ENCODE results near the gene NUMA1.

Gene NUMA1

DNA sequence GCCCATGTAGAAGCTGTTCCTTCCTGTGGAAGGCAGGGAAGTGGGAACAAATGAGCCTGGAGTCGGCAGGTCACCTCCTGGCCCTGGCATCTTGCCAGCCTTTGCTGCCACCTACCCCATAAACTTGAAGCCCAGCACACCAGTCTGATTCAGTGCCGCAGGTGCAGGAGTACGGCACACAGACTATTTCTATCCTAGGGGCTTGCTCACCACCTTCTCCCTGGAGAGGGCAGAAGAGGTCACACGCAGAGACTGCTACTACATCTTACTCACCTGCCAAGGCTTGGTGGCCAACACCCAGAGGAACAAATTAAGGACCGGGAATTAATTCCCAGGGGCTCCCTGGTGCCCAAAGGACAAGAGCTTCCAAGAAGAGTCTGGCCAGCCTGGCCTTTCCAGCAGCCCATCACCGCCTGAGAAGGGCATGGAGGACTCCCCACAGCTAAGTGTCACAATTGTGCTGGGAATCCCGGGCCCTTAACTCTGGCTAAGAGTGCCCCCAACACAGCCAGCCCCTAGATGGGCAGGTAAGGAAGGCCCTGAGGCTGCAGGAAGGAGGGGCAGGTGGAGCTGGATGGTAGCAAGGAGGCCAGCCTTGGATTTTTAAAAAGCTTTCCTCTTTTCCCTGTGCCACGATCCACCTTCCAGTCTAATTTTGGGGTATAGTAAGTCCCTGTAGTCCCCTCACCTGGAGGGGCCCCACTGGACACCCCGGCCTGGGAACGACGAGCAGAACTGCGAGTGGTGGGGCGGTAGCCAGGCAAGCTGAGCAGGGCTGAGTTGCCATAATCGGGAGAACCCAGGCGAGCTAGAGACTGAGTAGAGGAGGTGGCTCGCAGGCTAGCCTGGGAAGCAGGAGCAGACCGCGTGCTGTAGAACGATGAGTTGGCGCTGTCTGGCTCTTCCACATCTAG is 74.7 kb downstream of the NUMA1 start:
- Histone ChIP-seq H3K27me3 (ENCODE audit: control insufficient read depth, low read length) (no peaks in the 10 kb centered on the region), H3K4me3 (ENCODE audit: low read length) (no peak overlapping the region), H3K4me2 (ENCODE audit: low read length) (no peak overlapping the region), H4K20me1 (ENCODE audit: control insufficient read depth, insufficient read depth, low read depth, low read length) (no peaks in the 10 kb centered on the region; the same call in 1 of the 2 replicates), H3K36me3 (ENCODE audit: control insufficient read depth, low read length) (peaks cover 87% of the 10 kb centered on the region), H3K27ac (ENCODE audit: low read depth, low read length) (no peak overlapping the region), H3F3A (ENCODE audit: control insufficient read depth, insufficient read depth) (0 out of 2 replicates have a peak, but pooled peaks cover 4% of the 10 kb centered on the region), H3K79me2 (ENCODE audit: control insufficient read depth, low read length) (no peaks in the 10 kb centered on the region), H3K9me2 (replicated peaks; ENCODE audit: control insufficient read depth, low read length) (no peaks in the 10 kb centered on the region), H3K9me3 (ENCODE audit: control insufficient read depth, insufficient read depth, low read length) (no peaks in the 10 kb centered on the region), H3K4me1 (ENCODE audit: control insufficient read depth, low read length) (no peaks in the 10 kb centered on the region)
- TF ChIP-seq, protein P1, sequence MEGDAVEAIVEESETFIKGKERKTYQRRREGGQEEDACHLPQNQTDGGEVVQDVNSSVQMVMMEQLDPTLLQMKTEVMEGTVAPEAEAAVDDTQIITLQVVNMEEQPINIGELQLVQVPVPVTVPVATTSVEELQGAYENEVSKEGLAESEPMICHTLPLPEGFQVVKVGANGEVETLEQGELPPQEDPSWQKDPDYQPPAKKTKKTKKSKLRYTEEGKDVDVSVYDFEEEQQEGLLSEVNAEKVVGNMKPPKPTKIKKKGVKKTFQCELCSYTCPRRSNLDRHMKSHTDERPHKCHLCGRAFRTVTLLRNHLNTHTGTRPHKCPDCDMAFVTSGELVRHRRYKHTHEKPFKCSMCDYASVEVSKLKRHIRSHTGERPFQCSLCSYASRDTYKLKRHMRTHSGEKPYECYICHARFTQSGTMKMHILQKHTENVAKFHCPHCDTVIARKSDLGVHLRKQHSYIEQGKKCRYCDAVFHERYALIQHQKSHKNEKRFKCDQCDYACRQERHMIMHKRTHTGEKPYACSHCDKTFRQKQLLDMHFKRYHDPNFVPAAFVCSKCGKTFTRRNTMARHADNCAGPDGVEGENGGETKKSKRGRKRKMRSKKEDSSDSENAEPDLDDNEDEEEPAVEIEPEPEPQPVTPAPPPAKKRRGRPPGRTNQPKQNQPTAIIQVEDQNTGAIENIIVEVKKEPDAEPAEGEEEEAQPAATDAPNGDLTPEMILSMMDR (IDR thresholded peaks at IDR 0.05; ENCODE audit: low read depth, low read length, poor library complexity, severe bottlenecking), result no peak

DNA sequence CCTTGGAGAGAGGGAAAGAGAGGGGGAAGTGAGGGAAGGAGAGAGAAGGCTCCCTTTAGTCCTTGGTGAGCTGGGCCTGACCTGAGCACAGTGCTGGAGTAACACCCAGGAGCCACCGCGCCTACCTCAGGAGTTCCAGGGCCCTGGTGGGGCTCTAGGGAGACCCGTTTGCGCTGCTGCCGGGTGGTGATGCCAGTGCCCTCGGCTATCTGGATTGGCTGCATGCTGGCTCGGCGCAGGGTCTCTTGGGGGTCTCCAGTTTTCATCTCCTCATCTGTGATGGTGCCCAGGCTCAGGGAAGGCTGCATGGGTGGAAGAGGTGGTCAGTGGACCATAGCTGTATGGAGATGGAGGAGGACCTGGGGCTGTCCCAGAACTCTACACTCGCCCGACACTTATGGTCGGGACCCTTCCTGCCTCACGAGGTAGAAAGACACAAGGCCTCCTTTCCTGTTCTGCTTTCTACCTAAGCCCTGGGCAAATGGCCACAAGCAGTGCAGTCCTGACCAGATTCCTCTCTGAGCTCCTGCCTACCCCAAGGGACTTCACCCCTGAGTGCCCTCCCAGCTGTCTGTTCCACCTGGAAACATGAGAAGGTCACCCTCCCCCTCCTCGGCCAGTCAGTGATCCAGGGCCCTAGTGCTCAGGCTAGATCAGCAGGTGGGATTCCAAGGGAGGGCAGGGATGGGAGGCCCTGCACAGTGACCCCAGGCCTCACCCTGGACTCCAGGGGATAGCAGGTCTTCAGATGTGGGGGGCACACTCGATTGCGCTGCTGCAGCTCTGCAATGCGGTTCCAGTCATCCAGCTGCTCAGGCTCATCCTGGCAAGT is 75.6 kb downstream of the NUMA1 start:
- 0 out of 2 replicates have a peak, but pooled peaks cover 4% of the 10 kb centered on the region for H3F3A ChIP-seq (ENCODE audit: control insufficient read depth, insufficient read depth)
- no peaks in the 10 kb centered on the region for H3K9me2 ChIP-seq (replicated peaks; ENCODE audit: control insufficient read depth, low read length)
- H3K27me3 ChIP-seq (ENCODE audit: control insufficient read depth, low read length), result no peaks in the 10 kb centered on the region
- no peaks in the 10 kb centered on the region for H3K79me2 ChIP-seq (ENCODE audit: control insufficient read depth, low read length)
- no peaks in the 10 kb centered on the region for H3K9me3 ChIP-seq (ENCODE audit: control insufficient read depth, insufficient read depth, low read length)
- H3K4me3 ChIP-seq (ENCODE audit: low read length), result no peak overlapping the region
- peaks cover 79% of the 10 kb centered on the region for H3K36me3 ChIP-seq (ENCODE audit: control insufficient read depth, low read length)
- no peaks in the 10 kb centered on the region for H3K4me1 ChIP-seq (ENCODE audit: control insufficient read depth, low read length)
- H3K27ac ChIP-seq (ENCODE audit: low read depth, low read length), result no peak overlapping the region
- no peak for TF ChIP-seq EZH2phosphoT487 (IDR thresholded peaks at IDR 0.05; ENCODE audit: borderline replicate concordance, low read length)
- TF ChIP-seq, protein P1 (IDR thresholded peaks at IDR 0.05; ENCODE audit: low read depth, low read length, poor library complexity, severe bottlenecking), result no peak
- no peak overlapping the region for H3K4me2 ChIP-seq (ENCODE audit: low read length)
- no peaks in the 10 kb centered on the region; the same call in 1 of the 2 replicates for H4K20me1 ChIP-seq (ENCODE audit: control insufficient read depth, insufficient read depth, low read depth, low read length)

DNA sequence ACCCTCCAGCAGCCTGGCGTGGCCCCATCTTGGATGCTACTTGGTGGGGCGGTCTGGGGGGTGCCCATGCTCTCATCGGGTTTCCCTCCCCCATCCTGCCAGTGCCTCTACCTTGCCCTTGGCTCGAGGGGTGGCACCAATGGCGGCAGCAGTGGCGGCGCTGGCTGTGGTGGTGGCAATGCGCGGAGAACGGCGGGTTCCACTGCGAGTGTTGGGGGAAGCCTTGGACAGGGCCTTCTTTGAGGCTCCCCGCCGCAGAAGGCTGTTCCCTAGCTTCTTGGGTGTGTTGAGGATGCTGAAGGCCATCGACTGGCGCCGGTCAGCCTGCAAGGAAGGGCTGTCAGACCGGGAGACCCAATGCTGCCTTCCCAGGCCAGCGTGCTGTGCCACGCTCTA is 76.6 kb downstream of the NUMA1 start:
- H4K20me1 ChIP-seq (ENCODE audit: control insufficient read depth, insufficient read depth, low read depth, low read length), result no peaks in the 10 kb centered on the region; the same call in 1 of the 2 replicates
- no peaks in the 10 kb centered on the region for H3K9me2 ChIP-seq (replicated peaks; ENCODE audit: control insufficient read depth, low read length)
- H3K4me3 ChIP-seq (ENCODE audit: low read length), result no peak overlapping the region
- H3K27ac ChIP-seq (ENCODE audit: low read depth, low read length), result no peak overlapping the region
- no peaks in the 10 kb centered on the region for H3K9me3 ChIP-seq (ENCODE audit: control insufficient read depth, insufficient read depth, low read length)
- H3K4me1 ChIP-seq (ENCODE audit: control insufficient read depth, low read length), result peaks cover 7% of the 10 kb centered on the region
- H3K4me2 ChIP-seq (ENCODE audit: low read length), result no peak overlapping the region
- H3F3A ChIP-seq (ENCODE audit: control insufficient read depth, insufficient read depth), result 0 out of 2 replicates have a peak, but pooled peaks cover 4% of the 10 kb centered on the region
- peaks cover 73% of the 10 kb centered on the region for H3K36me3 ChIP-seq (ENCODE audit: control insufficient read depth, low read length)
- no peaks in the 10 kb centered on the region for H3K27me3 ChIP-seq (ENCODE audit: control insufficient read depth, low read length)
- no peak for TF ChIP-seq EZH2phosphoT487 (IDR thresholded peaks at IDR 0.05; ENCODE audit: borderline replicate concordance, low read length)
- TF ChIP-seq, protein P1 (IDR thresholded peaks at IDR 0.05; ENCODE audit: low read depth, low read length, poor library complexity, severe bottlenecking), result no peak
- H3K79me2 ChIP-seq (ENCODE audit: control insufficient read depth, low read length), result no peaks in the 10 kb centered on the region

Data from DOHH2 (cell line).